ENCODE results near the gene RASSF8.

Gene RASSF8

GRCh38 chr12:26116829-26117715 lies 158.6 kb downstream of the RASSF8 start:
- TF ChIP-seq PATZ1 (CRISPR knock-in tag; IDR thresholded peaks at IDR 0.05; ENCODE audit: borderline replicate concordance) (no peak), ARNTL (CRISPR knock-in tag; IDR thresholded peaks at IDR 0.05; ENCODE audit: borderline replicate concordance, low read depth) (no peak), OSR1 (CRISPR knock-in tag; IDR thresholded peaks at IDR 0.05) (no peak), PPARA (CRISPR knock-in tag; IDR thresholded peaks at IDR 0.05; ENCODE audit: borderline replicate concordance) (no peak), ZNF70 (CRISPR knock-in tag; IDR thresholded peaks at IDR 0.05) (no peak), TCF4 (CRISPR knock-in tag; IDR thresholded peaks at IDR 0.05; ENCODE audit: borderline replicate concordance) (no peak), CSRNP3 (CRISPR knock-in tag; IDR thresholded peaks at IDR 0.05) (no peak), ZFP3 (CRISPR knock-in tag; IDR thresholded peaks at IDR 0.05) (no peak), BACH2 (CRISPR knock-in tag; IDR thresholded peaks at IDR 0.05; ENCODE audit: borderline replicate concordance) (no peak), ISL1 (CRISPR knock-in tag; IDR thresholded peaks at IDR 0.05) (no peak)
- TF ChIP-seq, protein P1, sequence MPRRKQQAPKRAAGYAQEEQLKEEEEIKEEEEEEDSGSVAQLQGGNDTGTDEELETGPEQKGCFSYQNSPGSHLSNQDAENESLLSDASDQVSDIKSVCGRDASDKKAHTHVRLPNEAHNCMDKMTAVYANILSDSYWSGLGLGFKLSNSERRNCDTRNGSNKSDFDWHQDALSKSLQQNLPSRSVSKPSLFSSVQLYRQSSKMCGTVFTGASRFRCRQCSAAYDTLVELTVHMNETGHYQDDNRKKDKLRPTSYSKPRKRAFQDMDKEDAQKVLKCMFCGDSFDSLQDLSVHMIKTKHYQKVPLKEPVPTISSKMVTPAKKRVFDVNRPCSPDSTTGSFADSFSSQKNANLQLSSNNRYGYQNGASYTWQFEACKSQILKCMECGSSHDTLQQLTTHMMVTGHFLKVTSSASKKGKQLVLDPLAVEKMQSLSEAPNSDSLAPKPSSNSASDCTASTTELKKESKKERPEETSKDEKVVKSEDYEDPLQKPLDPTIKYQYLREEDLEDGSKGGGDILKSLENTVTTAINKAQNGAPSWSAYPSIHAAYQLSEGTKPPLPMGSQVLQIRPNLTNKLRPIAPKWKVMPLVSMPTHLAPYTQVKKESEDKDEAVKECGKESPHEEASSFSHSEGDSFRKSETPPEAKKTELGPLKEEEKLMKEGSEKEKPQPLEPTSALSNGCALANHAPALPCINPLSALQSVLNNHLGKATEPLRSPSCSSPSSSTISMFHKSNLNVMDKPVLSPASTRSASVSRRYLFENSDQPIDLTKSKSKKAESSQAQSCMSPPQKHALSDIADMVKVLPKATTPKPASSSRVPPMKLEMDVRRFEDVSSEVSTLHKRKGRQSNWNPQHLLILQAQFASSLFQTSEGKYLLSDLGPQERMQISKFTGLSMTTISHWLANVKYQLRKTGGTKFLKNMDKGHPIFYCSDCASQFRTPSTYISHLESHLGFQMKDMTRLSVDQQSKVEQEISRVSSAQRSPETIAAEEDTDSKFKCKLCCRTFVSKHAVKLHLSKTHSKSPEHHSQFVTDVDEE (CRISPR knock-in tag; IDR thresholded peaks at IDR 0.05) = no peak
- no peak for ATAC-seq

DNA sequence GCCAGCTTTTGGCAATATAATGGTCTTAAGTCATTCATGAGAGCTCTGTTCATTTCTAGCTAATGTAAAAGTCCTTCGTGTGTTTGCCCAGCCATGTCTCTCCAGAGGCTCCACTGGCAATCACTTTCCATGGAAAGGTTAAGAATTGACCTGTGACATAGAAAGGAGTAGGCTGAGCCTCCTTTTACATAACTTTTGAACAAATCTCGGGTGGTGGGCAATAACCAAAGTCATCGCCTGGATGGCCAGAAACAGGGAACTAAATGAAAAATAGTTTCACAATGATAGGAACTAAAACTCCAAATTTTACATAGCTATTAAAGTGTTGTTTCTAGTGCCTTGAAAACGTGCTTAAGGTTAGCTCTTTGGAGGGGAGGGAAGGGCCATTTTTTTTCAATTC lies 159.8 kb downstream of the RASSF8 start:
- ATAC-seq = no peak
- no peak for TF ChIP-seq SNAI2 (CRISPR knock-in tag; IDR thresholded peaks at IDR 0.05)
- no peak for TF ChIP-seq ARNTL (CRISPR knock-in tag; IDR thresholded peaks at IDR 0.05; ENCODE audit: borderline replicate concordance, low read depth)
- no peak for TF ChIP-seq CREB5 (CRISPR knock-in tag; IDR thresholded peaks at IDR 0.05; ENCODE audit: low read depth)
- no peak for TF ChIP-seq ZFP3 (CRISPR knock-in tag; IDR thresholded peaks at IDR 0.05)
- TF ChIP-seq BACH2 (CRISPR knock-in tag; IDR thresholded peaks at IDR 0.05; ENCODE audit: borderline replicate concordance) = no peak
- no peak for TF ChIP-seq CSRNP3 (CRISPR knock-in tag; IDR thresholded peaks at IDR 0.05)

- ATAC-seq = peak; percentile 45
- TF ChIP-seq TCF4 (CRISPR knock-in tag; IDR thresholded peaks at IDR 0.05; ENCODE audit: borderline replicate concordance) = no peak
- TF ChIP-seq, protein P1 (CRISPR knock-in tag; IDR thresholded peaks at IDR 0.05) = no peak
- no peak for TF ChIP-seq ZC3H10 (CRISPR knock-in tag; IDR thresholded peaks at IDR 0.05)
- no peak for TF ChIP-seq TOX (CRISPR knock-in tag; IDR thresholded peaks at IDR 0.05; ENCODE audit: borderline replicate concordance)
- TF ChIP-seq ESRRG (CRISPR knock-in tag; IDR thresholded peaks at IDR 0.05) = no peak
- no peak for TF ChIP-seq CSDC2 (CRISPR knock-in tag; IDR thresholded peaks at IDR 0.05)
- TF ChIP-seq CSRNP3 (CRISPR knock-in tag; IDR thresholded peaks at IDR 0.05) = no peak
- no peak for TF ChIP-seq PPARA (CRISPR knock-in tag; IDR thresholded peaks at IDR 0.05; ENCODE audit: borderline replicate concordance)
- TF ChIP-seq CREB5 (CRISPR knock-in tag; IDR thresholded peaks at IDR 0.05; ENCODE audit: low read depth) = no peak
- TF ChIP-seq OSR1 (CRISPR knock-in tag; IDR thresholded peaks at IDR 0.05) = no peak
Observed at GRCh38 chr12:26119391-26119989, 161.0 kb downstream of the RASSF8 start.

All from SK-N-SH treated with all-trans-retinoic acid at 6 μM for 48 hours (cell line).